HEK293 (cell line): Measurements from ENCODE around the gene HAND1.

ENCODE experiments used
- CTCF ChIA-PET: fragments of 350-600 bp; formaldehyde crosslinking; extraction: SDS; loops from one replicate; lab custom pipeline; 2021; ENCODE audit warnings: antibody characterized with exemption; lab: Yijun Ruan, JAX
- POLR2A ChIA-PET: fragments of 300-600 bp; formaldehyde crosslinking; extraction: SDS; loops from one replicate; lab custom pipeline; 2020; ENCODE audit warnings: antibody characterized with exemption, inconsistent platforms; lab: Yijun Ruan, JAX
- H3K27ac ChIP-seq: fragments of 200-500 bp; sonication (Bioruptor generic); 2 replicates; pipeline ENCODE4 v1.5.1; 2014; ENCODE audit warnings: low read depth, low read length, control low read depth, inconsistent platforms; ENCODE audit errors: extremely low read depth
- H3K36me3 ChIP-seq, 2 experiments: fragments of 200-500 bp in 1 of 2; sonication (Bioruptor generic) in 1 of 2; 1 replicate in 1 of 2; 2 replicates in 1 of 2; pipeline ENCODE4 v1.5.1; 2014 to 2017; ENCODE audit warnings: inconsistent platforms in 2 of 2, low read length in 2 of 2; ENCODE audit not compliant: control insufficient read depth in 2 of 2, insufficient read depth in 1 of 2
- H3K4me1 ChIP-seq: fragments of 200-500 bp; sonication (Bioruptor generic); 2 replicates; pipeline ENCODE4 v1.5.1; 2014; ENCODE audit warnings: mild to moderate bottlenecking, low read length, inconsistent platforms; ENCODE audit not compliant: control insufficient read depth, insufficient read depth
- H3K4me3 ChIP-seq: 2 replicates; pipeline ENCODE4 v1.5.1; 2011; ENCODE audit warnings: low read depth, mild to moderate bottlenecking, control low read depth, low read length, moderate library complexity
- H3K9me3 ChIP-seq: fragments of 200-500 bp; sonication (Bioruptor generic); 2 replicates; pipeline ENCODE4 v1.5.1; 2014; ENCODE audit warnings: low read depth, low read length, inconsistent platforms; ENCODE audit not compliant: control insufficient read depth, insufficient read depth
- HOXA7 ChIP-seq: sonication (generic); formaldehyde crosslinking; IDR thresholded peaks from 2 replicates; pipeline ENCODE4 v1.8.1; 2022; ENCODE audit warnings: missing genetic modification reagents, borderline replicate concordance
- TCF7L2 ChIP-seq: IDR thresholded peaks from 2 replicates; pipeline ENCODE4 v1.6.1; 2011; ENCODE audit warnings: low read depth, mild to moderate bottlenecking, inconsistent platforms, low read length, moderate library complexity, borderline replicate concordance
- ZNF132 ChIP-seq: fragments of 450-650 bp; formaldehyde crosslinking; IDR thresholded peaks from 2 replicates; pipeline ENCODE4 v1.5.1; 2017; ENCODE audit warnings: missing biosample characterization, missing genetic modification characterization, borderline replicate concordance
- ZNF157 ChIP-seq: fragments of 450-650 bp; formaldehyde crosslinking; IDR thresholded peaks from 2 replicates; pipeline ENCODE4 v1.5.1; 2016; ENCODE audit warnings: missing biosample characterization, missing genetic modification characterization
- ZNF16 ChIP-seq: fragments of 450-650 bp; formaldehyde crosslinking; IDR thresholded peaks from 2 replicates; pipeline ENCODE4 v1.5.1; 2016; ENCODE audit warnings: low read depth, missing biosample characterization, missing genetic modification characterization
- ZNF514 ChIP-seq: fragments of 450-650 bp; formaldehyde crosslinking; IDR thresholded peaks from 2 replicates; pipeline ENCODE4 v1.5.1; 2016; ENCODE audit warnings: missing biosample characterization, missing genetic modification characterization
- ZNF555 ChIP-seq: fragments of 450-650 bp; formaldehyde crosslinking; conservative IDR thresholded peaks from 2 replicates; pipeline ENCODE4 v1.5.1; 2017; ENCODE audit warnings: missing biosample characterization, mild to moderate bottlenecking, missing genetic modification characterization, inconsistent platforms
- ZNF600 ChIP-seq: fragments of 450-650 bp; formaldehyde crosslinking; IDR thresholded peaks from 2 replicates; pipeline ENCODE4 v1.5.1; 2016; ENCODE audit warnings: missing biosample characterization, missing genetic modification characterization
- ZNF610 ChIP-seq: fragments of 450-650 bp; formaldehyde crosslinking; IDR thresholded peaks from 2 replicates; pipeline ENCODE4 v1.5.1; 2016; ENCODE audit warnings: missing biosample characterization, missing genetic modification characterization, borderline replicate concordance
- ZNF658 ChIP-seq: fragments of 450-650 bp; formaldehyde crosslinking; IDR thresholded peaks from 2 replicates; pipeline ENCODE4; 2016; ENCODE audit warnings: missing biosample characterization, missing genetic modification characterization
- ZNF660 ChIP-seq: fragments of 450-650 bp; IDR thresholded peaks from 2 replicates; pipeline ENCODE4 v1.5.1; 2018; ENCODE audit warnings: missing biosample characterization, mild to moderate bottlenecking, missing genetic modification characterization
- ZNF677 ChIP-seq: fragments of 450-650 bp; IDR thresholded peaks from 2 replicates; pipeline ENCODE4 v1.5.0; 2018; ENCODE audit warnings: missing biosample characterization, mild to moderate bottlenecking, missing genetic modification characterization, moderate library complexity
- ZNF747 ChIP-seq: fragments of 450-650 bp; formaldehyde crosslinking; IDR thresholded peaks from 2 replicates; pipeline ENCODE4 v1.5.1; 2016; ENCODE audit warnings: missing biosample characterization, missing genetic modification characterization
- TF ChIP-seq, protein P1 (sequence below): fragments of 450-650 bp; formaldehyde crosslinking; IDR thresholded peaks from 2 replicates; pipeline ENCODE4 v1.5.1; 2017; ENCODE audit warnings: missing biosample characterization, mild to moderate bottlenecking, missing genetic modification characterization, moderate library complexity
- TF ChIP-seq, protein P2 (sequence below): fragments of 450-650 bp; formaldehyde crosslinking; IDR thresholded peaks from 2 replicates; pipeline ENCODE4 v1.5.1; 2016; ENCODE audit warnings: missing biosample characterization, missing genetic modification characterization
- TF ChIP-seq, protein P3 (sequence below): IDR thresholded peaks from 2 replicates; pipeline ENCODE4 v1.6.1; 2011; ENCODE audit warnings: mild to moderate bottlenecking, low read depth, low read length, borderline replicate concordance
- TF ChIP-seq, protein P4 (sequence below): fragments of 450-650 bp; formaldehyde crosslinking; optimal IDR thresholded peaks from 2 replicates; pipeline ENCODE3; 2016; ENCODE audit warnings: missing biosample characterization, mild to moderate bottlenecking, missing genetic modification characterization
- TF ChIP-seq, protein P5 (sequence below): fragments of 450-650 bp; formaldehyde crosslinking; IDR thresholded peaks from 2 replicates; pipeline ENCODE4 v1.5.1; 2016; ENCODE audit warnings: missing biosample characterization, missing genetic modification characterization
- TF ChIP-seq, protein P6 (sequence below): fragments of 450-650 bp; formaldehyde crosslinking; IDR thresholded peaks from 2 replicates; pipeline ENCODE4 v1.5.1; 2016; ENCODE audit warnings: missing biosample characterization, missing genetic modification characterization, low read depth

Gene HAND1

DNA sequence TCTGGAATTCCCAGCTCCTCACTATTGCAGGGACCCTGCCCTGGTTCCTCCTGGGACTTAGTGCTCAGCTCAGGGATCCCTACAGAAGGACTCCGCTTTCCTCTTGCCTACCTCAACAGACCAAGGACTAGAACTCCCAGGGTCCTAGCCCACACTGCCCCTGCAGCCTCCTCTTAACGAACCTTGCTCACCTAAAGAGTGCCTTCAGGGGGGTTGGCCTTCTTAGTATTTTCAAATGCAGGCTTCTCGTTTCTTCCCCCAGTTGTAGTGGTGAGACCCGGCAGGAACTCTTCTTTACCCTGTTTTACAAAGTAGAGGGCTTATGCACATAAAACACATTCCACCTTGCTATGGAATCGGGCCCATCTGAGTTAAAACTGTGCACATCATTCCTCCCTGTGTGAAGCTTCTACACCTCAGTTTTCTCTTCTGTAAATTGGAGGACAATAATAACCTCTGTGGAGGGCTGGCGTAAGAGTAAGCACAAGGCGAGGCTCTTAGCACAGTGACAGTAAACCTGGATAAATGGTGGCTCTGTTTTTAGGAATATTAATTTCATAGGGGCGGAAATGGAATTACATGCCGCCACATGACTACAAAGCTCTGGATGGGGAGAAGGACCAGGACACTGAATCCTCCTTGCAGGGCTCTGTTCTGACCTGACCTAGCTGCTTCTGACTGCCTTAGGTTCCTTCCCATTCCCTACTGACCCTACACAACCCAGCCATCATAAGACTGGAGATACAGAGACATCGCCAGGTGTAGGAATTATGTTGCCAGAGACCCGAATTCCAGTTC is 3.8 kb upstream of the HAND1 start:
- Histone ChIP-seq H3K36me3 (no peaks in the 10 kb centered on the region), H3K4me1 (peaks cover 9% of the 10 kb centered on the region), H3K4me3 (no peak overlapping the region), H3K9me3 (no peaks in the 10 kb centered on the region), H3K27ac (no peak overlapping the region)
- ChIA-PET POLR2A (no interaction called here), CTCF (interaction anchor here (0.5 to 2.0 kb wide), 3 partner anchors 11 to 39 kb away, joined by 3 to 6 read pairs (median 4); no protein-coding TSS in a partner anchor)
- TF ChIP-seq ZNF658 (tag by site-specific recombination) (no peak), ZNF157 (tag by site-specific recombination) (no peak), ZNF677 (no peak), ZNF132 (no peak), ZNF16 (tag by site-specific recombination) (no peak), HOXA7 (CRISPR knock-in tag) (no peak), ZNF555 (tag by site-specific recombination) (no peak), ZNF660 (tag by site-specific recombination) (no peak), ZNF514 (no peak), ZNF747 (no peak), ZNF610 (tag by site-specific recombination) (no peak), ZNF600 (tag by site-specific recombination) (no peak), TCF7L2 (no peak)
- TF ChIP-seq, protein P1, sequence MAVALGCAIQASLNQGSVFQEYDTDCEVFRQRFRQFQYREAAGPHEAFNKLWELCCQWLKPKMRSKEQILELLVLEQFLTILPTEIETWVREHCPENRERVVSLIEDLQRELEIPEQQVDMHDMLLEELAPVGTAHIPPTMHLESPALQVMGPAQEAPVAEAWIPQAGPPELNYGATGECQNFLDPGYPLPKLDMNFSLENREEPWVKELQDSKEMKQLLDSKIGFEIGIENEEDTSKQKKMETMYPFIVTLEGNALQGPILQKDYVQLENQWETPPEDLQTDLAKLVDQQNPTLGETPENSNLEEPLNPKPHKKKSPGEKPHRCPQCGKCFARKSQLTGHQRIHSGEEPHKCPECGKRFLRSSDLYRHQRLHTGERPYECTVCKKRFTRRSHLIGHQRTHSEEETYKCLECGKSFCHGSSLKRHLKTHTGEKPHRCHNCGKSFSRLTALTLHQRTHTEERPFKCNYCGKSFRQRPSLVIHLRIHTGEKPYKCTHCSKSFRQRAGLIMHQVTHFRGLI = no peak
- TF ChIP-seq, protein P2, sequence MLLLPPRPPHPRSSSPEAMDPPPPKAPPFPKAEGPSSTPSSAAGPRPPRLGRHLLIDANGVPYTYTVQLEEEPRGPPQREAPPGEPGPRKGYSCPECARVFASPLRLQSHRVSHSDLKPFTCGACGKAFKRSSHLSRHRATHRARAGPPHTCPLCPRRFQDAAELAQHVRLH (tag by site-specific recombination) = no peak
- TF ChIP-seq, protein P3, sequence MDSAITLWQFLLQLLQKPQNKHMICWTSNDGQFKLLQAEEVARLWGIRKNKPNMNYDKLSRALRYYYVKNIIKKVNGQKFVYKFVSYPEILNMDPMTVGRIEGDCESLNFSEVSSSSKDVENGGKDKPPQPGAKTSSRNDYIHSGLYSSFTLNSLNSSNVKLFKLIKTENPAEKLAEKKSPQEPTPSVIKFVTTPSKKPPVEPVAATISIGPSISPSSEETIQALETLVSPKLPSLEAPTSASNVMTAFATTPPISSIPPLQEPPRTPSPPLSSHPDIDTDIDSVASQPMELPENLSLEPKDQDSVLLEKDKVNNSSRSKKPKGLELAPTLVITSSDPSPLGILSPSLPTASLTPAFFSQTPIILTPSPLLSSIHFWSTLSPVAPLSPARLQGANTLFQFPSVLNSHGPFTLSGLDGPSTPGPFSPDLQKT = no peak
- TF ChIP-seq, protein P4, sequence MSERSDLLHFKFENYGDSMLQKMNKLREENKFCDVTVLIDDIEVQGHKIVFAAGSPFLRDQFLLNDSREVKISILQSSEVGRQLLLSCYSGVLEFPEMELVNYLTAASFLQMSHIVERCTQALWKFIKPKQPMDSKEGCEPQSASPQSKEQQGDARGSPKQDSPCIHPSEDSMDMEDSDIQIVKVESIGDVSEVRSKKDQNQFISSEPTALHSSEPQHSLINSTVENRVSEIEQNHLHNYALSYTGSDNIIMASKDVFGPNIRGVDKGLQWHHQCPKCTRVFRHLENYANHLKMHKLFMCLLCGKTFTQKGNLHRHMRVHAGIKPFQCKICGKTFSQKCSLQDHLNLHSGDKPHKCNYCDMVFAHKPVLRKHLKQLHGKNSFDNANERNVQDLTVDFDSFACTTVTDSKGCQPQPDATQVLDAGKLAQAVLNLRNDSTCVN = no peak
- TF ChIP-seq, protein P5, sequence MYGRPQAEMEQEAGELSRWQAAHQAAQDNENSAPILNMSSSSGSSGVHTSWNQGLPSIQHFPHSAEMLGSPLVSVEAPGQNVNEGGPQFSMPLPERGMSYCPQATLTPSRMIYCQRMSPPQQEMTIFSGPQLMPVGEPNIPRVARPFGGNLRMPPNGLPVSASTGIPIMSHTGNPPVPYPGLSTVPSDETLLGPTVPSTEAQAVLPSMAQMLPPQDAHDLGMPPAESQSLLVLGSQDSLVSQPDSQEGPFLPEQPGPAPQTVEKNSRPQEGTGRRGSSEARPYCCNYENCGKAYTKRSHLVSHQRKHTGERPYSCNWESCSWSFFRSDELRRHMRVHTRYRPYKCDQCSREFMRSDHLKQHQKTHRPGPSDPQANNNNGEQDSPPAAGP (tag by site-specific recombination) = no peak
- TF ChIP-seq, protein P6, sequence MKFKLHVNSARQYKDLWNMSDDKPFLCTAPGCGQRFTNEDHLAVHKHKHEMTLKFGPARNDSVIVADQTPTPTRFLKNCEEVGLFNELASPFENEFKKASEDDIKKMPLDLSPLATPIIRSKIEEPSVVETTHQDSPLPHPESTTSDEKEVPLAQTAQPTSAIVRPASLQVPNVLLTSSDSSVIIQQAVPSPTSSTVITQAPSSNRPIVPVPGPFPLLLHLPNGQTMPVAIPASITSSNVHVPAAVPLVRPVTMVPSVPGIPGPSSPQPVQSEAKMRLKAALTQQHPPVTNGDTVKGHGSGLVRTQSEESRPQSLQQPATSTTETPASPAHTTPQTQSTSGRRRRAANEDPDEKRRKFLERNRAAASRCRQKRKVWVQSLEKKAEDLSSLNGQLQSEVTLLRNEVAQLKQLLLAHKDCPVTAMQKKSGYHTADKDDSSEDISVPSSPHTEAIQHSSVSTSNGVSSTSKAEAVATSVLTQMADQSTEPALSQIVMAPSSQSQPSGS (tag by site-specific recombination) = no peak
